Measurements from ENCODE around the gene G6PC1. TPM values are rescaled to one million over a fixed set of nuclear protein-coding genes. Genes with fewer than 3 reads are reported as not detected.

The G6PC1 gene
- total and polyA plus RNA-seq, 2 of the 13 experiments (the other 11 are each of a cell fraction or from before 2014, with no cell fraction given), result 1.7 to 37.9 TPM

GRCh38 chr17:42900460-42901331, at the start of gene G6PC1 (continued):
- no peak for TF ChIP-seq RNF219 (CRISPR knock-in tag; IDR thresholded peaks at IDR 0.05)
- no peak; the same call in 1 of the 2 replicates for TF ChIP-seq SP4 (CRISPR knock-in tag; IDR thresholded peaks at IDR 0.05)
- TF ChIP-seq CBX5 (CRISPR knock-in tag; IDR thresholded peaks at IDR 0.05; ENCODE audit: borderline replicate concordance), result no peak; the same call in 1 of the 2 replicates
- no peak for TF ChIP-seq DDIT3 (CRISPR knock-in tag; IDR thresholded peaks at IDR 0.05)
- no peak for TF ChIP-seq RBAK (CRISPR knock-in tag; IDR thresholded peaks at IDR 0.05)
- no peak for TF ChIP-seq SALL2 (CRISPR knock-in tag; IDR thresholded peaks at IDR 0.05)
- TF ChIP-seq MYPOP (CRISPR knock-in tag; IDR thresholded peaks at IDR 0.05), result no peak; the same call in 1 of the 2 replicates
- TF ChIP-seq ZNF510 (CRISPR knock-in tag; IDR thresholded peaks at IDR 0.05; ENCODE audit: low read depth), result no peak
- no peak for TF ChIP-seq ZNF296 (CRISPR knock-in tag; conservative IDR thresholded peaks at IDR 0.05)
- TF ChIP-seq DNMT1 (CRISPR knock-in tag; IDR thresholded peaks at IDR 0.05), result no peak
- TF ChIP-seq SRSF4 (IDR thresholded peaks at IDR 0.05; ENCODE audit: low read depth, low read length, poor library complexity, severe bottlenecking), result no peak
- TF ChIP-seq NCOA5 (CRISPR knock-in tag; IDR thresholded peaks at IDR 0.05), result no peak
- TF ChIP-seq ZNF678 (CRISPR knock-in tag; IDR thresholded peaks at IDR 0.05), result no peak
- no peak for TF ChIP-seq TIGD3 (CRISPR knock-in tag; IDR thresholded peaks at IDR 0.05; ENCODE audit: borderline replicate concordance)

Data from HepG2 (cell line).